Ascending aorta (tissue), 2 donors: ENCODE results near the gene RCOR2. TPM values are rescaled to one million over a fixed set of nuclear protein-coding genes. Genes with fewer than 3 reads are reported as not detected.

ENCODE experiments used
- DNase-seq, 2 donors: peaks; one replicate each; pipeline ENCODE4 v3.0.0-alpha.2; 2019; ENCODE audit warnings: low spot score in 2 of 2
- H3K27ac ChIP-seq, 2 donors: fragments of 200-600 bp; sonication (generic); one replicate each; pipeline ENCODE4 v1.5.1; 2016 to 2017; ENCODE audit warnings: mild to moderate bottlenecking in 1 of 2
- H3K27me3 ChIP-seq: fragments of 200-600 bp; sonication (generic); one replicate; pipeline ENCODE4 v1.5.1; 2017
- H3K36me3 ChIP-seq, 2 donors: fragments of 200-600 bp; sonication (generic); one replicate each; pipeline ENCODE4 v1.5.1; 2016
- H3K4me1 ChIP-seq, 2 donors: fragments of 200-600 bp; sonication (generic); one replicate each; pipeline ENCODE4 v1.5.1; 2016 to 2017; ENCODE audit warnings: mild to moderate bottlenecking in 1 of 2
- H3K4me3 ChIP-seq, 2 donors: fragments of 200-600 bp; sonication (generic); one replicate each; pipeline ENCODE4 v1.5.1; 2016 to 2017; ENCODE audit warnings: mild to moderate bottlenecking in 1 of 2
- H3K9me3 ChIP-seq, 2 donors: fragments of 200-600 bp; sonication (generic); one replicate each; pipeline ENCODE4 v1.5.1; 2016
- CTCF ChIP-seq, 3 experiments: fragments of 200-600 bp in 2 of 3; fragments of 450-650 bp in 1 of 3; sonication (generic) in 2 of 3; IDR thresholded peaks; one replicate each; pipeline ENCODE4 v1.5.1; 2016 to 2019; ENCODE audit warnings: antibody characterized with exemption in 3 of 3, mild to moderate bottlenecking in 1 of 3, moderate library complexity in 1 of 3
- intact Hi-C: fragments of 100-400 bp; cut with DNase I; formaldehyde crosslinking; loops from one replicate; pipeline ENCODE4 v1.15.1; 2023
- total RNA-seq: library from RNA; depleted of rRNA; stranded (reverse); fragments of >200 nt; gene quantifications from one replicate; pipeline ENCODE4 v1.1.0, GENCODE V29; 2016

RCOR2 gene
- total RNA-seq, 1 donor from 2014 or later = not detected

DNA sequence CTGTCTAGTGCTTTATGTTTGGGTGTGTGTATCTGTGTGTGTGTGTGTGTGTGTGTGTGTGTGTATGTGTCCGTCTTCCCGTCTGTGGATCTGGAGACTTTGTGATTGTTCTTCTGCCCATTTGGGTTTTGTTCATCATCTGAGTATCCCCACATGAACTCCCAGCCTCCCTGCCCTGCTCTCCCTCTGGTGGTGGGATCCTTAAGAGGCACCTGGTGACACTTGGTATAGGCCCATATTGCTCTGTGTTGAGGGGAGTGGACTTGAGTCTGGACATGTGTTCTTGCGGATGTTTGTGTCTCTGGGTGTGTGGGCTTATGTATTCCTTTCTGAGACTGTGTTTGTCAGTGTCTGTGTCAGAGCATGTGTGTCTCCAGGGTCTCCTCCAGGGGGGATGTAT, 15.3 kb downstream of the RCOR2 start:
- H3K4me3 ChIP-seq = no peak overlapping the region
- TF ChIP-seq CTCF (IDR thresholded peaks at IDR 0.05) = no peak
- no peak for DNase-seq
- intact Hi-C loops = no loop called here
- no peaks in the 10 kb centered on the region for H3K9me3 ChIP-seq
- H3K36me3 ChIP-seq = peaks cover 85 to 88% of the 10 kb centered on the region in 2 donors
- H3K27me3 ChIP-seq = no peaks in the 10 kb centered on the region
- no peaks in the 10 kb centered on the region for H3K4me1 ChIP-seq
- no peak overlapping the region for H3K27ac ChIP-seq

DNA sequence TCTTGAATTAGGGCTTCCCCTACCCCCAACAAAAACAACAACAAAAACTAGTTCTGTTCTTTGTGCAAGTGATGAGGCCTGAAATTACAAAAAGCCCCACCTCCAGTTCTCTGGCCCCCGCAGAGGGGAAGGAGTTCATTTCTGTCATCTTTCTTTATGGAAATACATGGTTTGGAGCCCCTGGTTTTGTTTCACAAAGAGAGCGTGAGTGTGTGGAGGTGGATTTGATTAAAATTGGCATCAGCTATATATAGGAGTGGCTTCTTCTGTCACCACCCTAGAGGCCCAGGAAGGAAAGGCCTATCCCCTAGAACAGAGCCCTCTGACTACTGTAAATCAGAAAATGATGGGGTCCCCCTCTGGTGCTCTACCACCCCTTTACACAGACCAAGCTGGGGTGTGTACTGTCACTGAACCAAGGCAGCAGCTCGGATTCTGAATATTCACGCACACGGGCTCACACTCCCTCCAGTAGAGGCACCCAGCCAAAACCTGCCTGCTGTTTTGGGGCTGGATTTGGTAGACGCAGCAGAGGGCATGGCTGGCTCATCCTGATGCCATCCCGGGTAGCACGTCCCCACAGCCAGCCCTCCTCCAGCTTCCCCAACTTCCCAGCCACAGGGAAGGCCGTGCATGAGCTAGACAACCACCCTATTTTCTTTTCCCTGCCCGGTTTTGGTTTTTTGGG, 19.4 kb downstream of the RCOR2 start:
- peaks cover 48 to 71% of the 10 kb centered on the region in 2 donors for H3K36me3 ChIP-seq
- no peak for TF ChIP-seq CTCF (IDR thresholded peaks at IDR 0.05)

GRCh38 chr11:63896071-63896470, 20.9 kb downstream of the RCOR2 start:
- intact Hi-C loops = no loop called here
- no peak for DNase-seq
- H3K27ac ChIP-seq = no peak overlapping the region
- H3K4me1 ChIP-seq = no peaks in the 10 kb centered on the region
- TF ChIP-seq CTCF (IDR thresholded peaks at IDR 0.05) = no peak
- peaks cover 35 to 58% of the 10 kb centered on the region in 2 donors for H3K36me3 ChIP-seq
- H3K27me3 ChIP-seq = no peaks in the 10 kb centered on the region
- H3K4me3 ChIP-seq = no peak overlapping the region
- no peaks in the 10 kb centered on the region for H3K9me3 ChIP-seq

More for the DNA sequence above, 19.4 kb downstream of the RCOR2 start:
- DNase-seq = no peak
- no peak overlapping the region for H3K4me3 ChIP-seq
- intact Hi-C loops = no loop called here
- no peaks in the 10 kb centered on the region for H3K27me3 ChIP-seq
- H3K4me1 ChIP-seq = no peaks in the 10 kb centered on the region
- no peaks in the 10 kb centered on the region for H3K9me3 ChIP-seq
- H3K27ac ChIP-seq = no peak overlapping the region

DNA sequence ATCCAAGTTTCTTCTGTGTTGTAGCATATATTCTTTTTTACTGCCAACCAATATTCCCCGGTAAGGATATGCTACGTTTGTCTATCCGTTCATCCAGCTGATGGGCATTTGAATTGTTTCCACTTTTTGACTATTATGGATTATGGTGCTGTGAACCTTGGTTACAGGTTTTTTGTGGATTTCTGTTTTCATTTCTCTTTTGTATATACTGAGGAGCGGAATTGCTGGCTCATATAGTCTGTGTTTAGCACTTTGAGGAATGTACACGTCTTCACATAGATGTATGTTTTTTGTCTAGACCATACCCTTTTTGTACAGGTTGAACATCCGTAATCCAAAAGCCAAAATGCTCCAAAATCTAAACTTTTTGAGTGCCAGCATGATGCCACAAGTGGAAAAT, 23.6 kb downstream of the RCOR2 start:
- intact Hi-C loops = no loop called here
- H3K36me3 ChIP-seq = peaks cover 9 to 31% of the 10 kb centered on the region in 2 donors
- no peaks in the 10 kb centered on the region for H3K27me3 ChIP-seq
- no peak for DNase-seq
- H3K4me3 ChIP-seq = no peak overlapping the region
- TF ChIP-seq CTCF (IDR thresholded peaks at IDR 0.05) = no peak
- peaks cover 5 to 10% of the 10 kb centered on the region in 2 donors for H3K4me1 ChIP-seq
- H3K27ac ChIP-seq = no peak overlapping the region
- H3K9me3 ChIP-seq = no peaks in the 10 kb centered on the region

- H3K4me1 ChIP-seq = peaks cover 8 to 16% of the 10 kb centered on the region in 2 donors
- peaks cover 0 to 19% of the 10 kb centered on the region in 2 donors for H3K36me3 ChIP-seq
- H3K9me3 ChIP-seq = no peaks in the 10 kb centered on the region
- no peak for DNase-seq
- no peak overlapping the region for H3K27ac ChIP-seq
- intact Hi-C loops = no loop called here
- no peak overlapping the region for H3K4me3 ChIP-seq
- no peaks in the 10 kb centered on the region for H3K27me3 ChIP-seq
- TF ChIP-seq CTCF (IDR thresholded peaks at IDR 0.05) = no peak
Measured at GRCh38 chr11:63892228-63892627, 24.7 kb downstream of the RCOR2 start.
